ENCODE data around the gene SLC22A2.

SLC22A2 gene

DNA sequence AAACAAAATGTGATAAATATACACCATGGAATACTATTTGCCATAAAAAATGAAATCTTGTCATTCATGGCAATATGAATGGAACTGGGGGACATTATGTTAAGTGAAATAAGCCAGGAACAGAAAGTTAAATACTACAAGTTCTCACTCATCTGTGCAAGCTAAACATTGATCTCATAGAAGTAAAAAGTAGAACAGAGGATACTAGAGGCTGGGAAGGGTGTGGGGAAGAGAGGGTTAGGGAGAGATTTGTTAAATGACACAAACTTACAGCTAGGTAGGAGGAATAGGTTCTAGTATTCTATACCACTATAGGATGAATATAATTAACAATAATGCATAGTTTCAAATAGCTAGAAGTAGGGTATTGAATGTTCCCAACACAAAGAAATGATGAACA, 61.0 kb downstream of the SLC22A2 start:
- H3K27me3 ChIP-seq (ENCODE audit: control insufficient read depth, insufficient read depth, low read length) = no peaks in the 10 kb centered on the region
- H3K27ac ChIP-seq = no peak overlapping the region
- H3K4me3 ChIP-seq (ENCODE audit: low read depth, low read length) = no peak overlapping the region
- no peaks in the 10 kb centered on the region for H3K9me3 ChIP-seq (ENCODE audit: control insufficient read depth, low read length)
- H3K79me2 ChIP-seq = no peaks in the 10 kb centered on the region
- H3K4me2 ChIP-seq (ENCODE audit: low read length) = no peak overlapping the region
- H3K9ac ChIP-seq = no peak overlapping the region
- H2AFZ ChIP-seq = no peak overlapping the region
- TF ChIP-seq, protein P1, sequence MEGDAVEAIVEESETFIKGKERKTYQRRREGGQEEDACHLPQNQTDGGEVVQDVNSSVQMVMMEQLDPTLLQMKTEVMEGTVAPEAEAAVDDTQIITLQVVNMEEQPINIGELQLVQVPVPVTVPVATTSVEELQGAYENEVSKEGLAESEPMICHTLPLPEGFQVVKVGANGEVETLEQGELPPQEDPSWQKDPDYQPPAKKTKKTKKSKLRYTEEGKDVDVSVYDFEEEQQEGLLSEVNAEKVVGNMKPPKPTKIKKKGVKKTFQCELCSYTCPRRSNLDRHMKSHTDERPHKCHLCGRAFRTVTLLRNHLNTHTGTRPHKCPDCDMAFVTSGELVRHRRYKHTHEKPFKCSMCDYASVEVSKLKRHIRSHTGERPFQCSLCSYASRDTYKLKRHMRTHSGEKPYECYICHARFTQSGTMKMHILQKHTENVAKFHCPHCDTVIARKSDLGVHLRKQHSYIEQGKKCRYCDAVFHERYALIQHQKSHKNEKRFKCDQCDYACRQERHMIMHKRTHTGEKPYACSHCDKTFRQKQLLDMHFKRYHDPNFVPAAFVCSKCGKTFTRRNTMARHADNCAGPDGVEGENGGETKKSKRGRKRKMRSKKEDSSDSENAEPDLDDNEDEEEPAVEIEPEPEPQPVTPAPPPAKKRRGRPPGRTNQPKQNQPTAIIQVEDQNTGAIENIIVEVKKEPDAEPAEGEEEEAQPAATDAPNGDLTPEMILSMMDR (IDR thresholded peaks at IDR 0.05) = no peak
- no peaks in the 10 kb centered on the region for H3K4me1 ChIP-seq
- no peaks in the 10 kb centered on the region for H3K36me3 ChIP-seq (ENCODE audit: control insufficient read depth, insufficient read depth, low read length)

DNA sequence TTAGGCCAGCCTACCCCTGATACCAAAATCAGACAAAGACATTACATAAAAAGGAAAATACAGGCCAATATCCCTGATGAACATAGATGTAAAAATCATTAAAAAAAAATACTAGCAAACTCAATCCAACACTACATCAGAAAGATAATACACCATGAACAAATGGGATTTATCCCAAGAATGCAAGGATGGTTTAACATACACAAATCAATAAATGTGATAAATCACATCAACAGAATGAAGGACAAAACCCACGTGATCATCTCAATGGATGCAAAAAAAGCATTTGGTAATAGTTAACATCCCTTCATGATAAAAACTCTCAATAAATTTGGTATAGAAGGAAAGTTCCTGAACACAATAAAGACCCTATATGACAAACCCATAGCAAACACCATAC, 63.8 kb downstream of the SLC22A2 start:
- Histone ChIP-seq H3K27me3 (ENCODE audit: control insufficient read depth, insufficient read depth, low read length) (no peaks in the 10 kb centered on the region), H3K4me3 (ENCODE audit: low read depth, low read length) (no peak overlapping the region)

DNA sequence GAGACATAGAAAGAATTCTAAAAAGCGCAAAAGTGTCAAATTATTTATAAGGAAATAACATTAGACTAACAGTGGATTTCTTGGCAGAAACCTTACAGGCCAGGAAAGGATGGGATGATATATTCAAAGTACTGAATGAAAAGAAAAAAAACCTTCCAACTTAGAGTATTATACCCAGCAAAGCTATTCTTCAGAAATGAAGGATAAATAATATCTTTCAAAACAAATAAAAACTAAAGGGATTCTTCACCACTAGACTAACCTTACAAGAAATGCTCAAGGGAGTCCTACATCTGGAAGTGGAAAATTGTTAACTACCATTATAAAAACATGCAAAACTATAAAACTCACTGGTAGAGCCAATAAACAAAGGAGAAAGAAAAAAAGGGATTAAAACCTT, 65.8 kb downstream of the SLC22A2 start:
- no peaks in the 10 kb centered on the region for H3K9me3 ChIP-seq (ENCODE audit: control insufficient read depth, low read length)
- H3K4me2 ChIP-seq (ENCODE audit: low read length) = no peak overlapping the region
- H2AFZ ChIP-seq = no peak overlapping the region
- no peak overlapping the region for H3K9ac ChIP-seq
- H3K4me3 ChIP-seq (ENCODE audit: low read depth, low read length) = no peak overlapping the region
- no peaks in the 10 kb centered on the region for H3K36me3 ChIP-seq (ENCODE audit: control insufficient read depth, insufficient read depth, low read length)
- H3K4me1 ChIP-seq = no peaks in the 10 kb centered on the region
- H3K27me3 ChIP-seq (ENCODE audit: control insufficient read depth, insufficient read depth, low read length) = no peaks in the 10 kb centered on the region
- H3K79me2 ChIP-seq = no peaks in the 10 kb centered on the region
- H3K27ac ChIP-seq = no peak overlapping the region
- TF ChIP-seq, protein P1 (IDR thresholded peaks at IDR 0.05) = no peak

More for the DNA sequence above, 63.8 kb downstream of the SLC22A2 start:
- no peaks in the 10 kb centered on the region for H3K79me2 ChIP-seq
- H2AFZ ChIP-seq = no peak overlapping the region
- no peaks in the 10 kb centered on the region for H3K9me3 ChIP-seq (ENCODE audit: control insufficient read depth, low read length)
- H3K4me1 ChIP-seq = no peaks in the 10 kb centered on the region
- no peaks in the 10 kb centered on the region for H3K36me3 ChIP-seq (ENCODE audit: control insufficient read depth, insufficient read depth, low read length)
- no peak overlapping the region for H3K27ac ChIP-seq
- no peak overlapping the region for H3K9ac ChIP-seq
- no peak overlapping the region for H3K4me2 ChIP-seq (ENCODE audit: low read length)
- TF ChIP-seq, protein P1 (IDR thresholded peaks at IDR 0.05) = no peak

DNA sequence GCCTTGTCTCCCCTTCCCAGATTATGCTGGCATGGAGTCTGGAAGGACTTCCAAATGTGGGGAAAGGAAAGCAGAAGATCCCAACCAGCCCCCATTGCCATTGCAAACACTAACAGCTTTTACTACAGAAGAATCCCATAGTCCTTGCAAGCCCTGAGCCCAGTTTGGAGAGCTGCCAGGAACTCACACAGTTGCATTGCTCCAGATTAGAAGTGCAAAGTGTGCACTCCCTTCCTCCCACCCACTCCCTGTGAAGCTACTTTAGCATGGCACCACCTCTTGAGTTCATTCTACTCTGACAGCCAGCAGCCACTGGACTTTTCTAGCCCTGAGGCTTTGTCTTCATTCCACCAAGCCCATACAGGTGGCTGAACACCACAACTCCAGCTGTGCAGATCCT, 67.6 kb downstream of the SLC22A2 start:
- H3K27me3 ChIP-seq (ENCODE audit: control insufficient read depth, insufficient read depth, low read length) = no peaks in the 10 kb centered on the region
- TF ChIP-seq, protein P1 (IDR thresholded peaks at IDR 0.05) = no peak
- no peak overlapping the region for H3K27ac ChIP-seq
- H3K9ac ChIP-seq = no peak overlapping the region
- H3K9me3 ChIP-seq (ENCODE audit: control insufficient read depth, low read length) = no peaks in the 10 kb centered on the region
- H2AFZ ChIP-seq = no peak overlapping the region
- H3K36me3 ChIP-seq (ENCODE audit: control insufficient read depth, insufficient read depth, low read length) = no peaks in the 10 kb centered on the region
- no peaks in the 10 kb centered on the region for H3K4me1 ChIP-seq
- no peaks in the 10 kb centered on the region for H3K79me2 ChIP-seq
- no peak overlapping the region for H3K4me3 ChIP-seq (ENCODE audit: low read depth, low read length)
- H3K4me2 ChIP-seq (ENCODE audit: low read length) = no peak overlapping the region

DNA sequence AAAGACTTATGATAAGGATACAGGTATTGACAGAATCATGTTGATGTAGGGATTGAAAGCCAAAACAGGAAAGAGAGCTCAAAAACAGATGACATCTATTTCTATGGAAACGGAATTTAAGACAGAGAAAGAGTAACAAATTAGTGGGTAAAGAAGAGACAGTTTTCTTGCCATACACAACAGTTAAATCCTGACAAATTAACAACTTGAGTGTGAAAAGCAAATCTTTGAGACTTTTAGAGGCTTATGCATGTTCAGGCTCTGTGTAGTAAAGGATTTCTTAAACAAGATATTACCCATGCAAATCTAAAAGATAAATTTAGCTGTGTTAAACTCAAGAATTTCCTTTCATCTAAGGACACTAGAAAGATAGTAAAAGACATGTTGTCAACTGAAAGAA, 68.5 kb downstream of the SLC22A2 start:
- no peaks in the 10 kb centered on the region for H3K4me1 ChIP-seq
- no peak overlapping the region for H3K9ac ChIP-seq
- TF ChIP-seq, protein P1 (IDR thresholded peaks at IDR 0.05) = no peak
- no peaks in the 10 kb centered on the region for H3K9me3 ChIP-seq (ENCODE audit: control insufficient read depth, low read length)
- H2AFZ ChIP-seq = no peak overlapping the region
- no peaks in the 10 kb centered on the region for H3K36me3 ChIP-seq (ENCODE audit: control insufficient read depth, insufficient read depth, low read length)
- H3K27ac ChIP-seq = no peak overlapping the region
- no peak overlapping the region for H3K4me2 ChIP-seq (ENCODE audit: low read length)
- no peaks in the 10 kb centered on the region for H3K79me2 ChIP-seq
- no peaks in the 10 kb centered on the region for H3K27me3 ChIP-seq (ENCODE audit: control insufficient read depth, insufficient read depth, low read length)
- H3K4me3 ChIP-seq (ENCODE audit: low read depth, low read length) = no peak overlapping the region

Data from parathyroid adenoma (tissue), 2 donors.